Transverse colon (tissue), 3 donors: ENCODE data around the gene PPP4R4.

Experiments
- CTCF ChIP-seq, 5 experiments: fragments of 200-600 bp in 3 of 5; fragments of 450-650 bp in 2 of 5; sonication (generic) in 3 of 5; IDR thresholded peaks; 1 replicate in 2 of 5; 2 replicates in 3 of 5; pipeline ENCODE4 v1.5.1; 2016 to 2017; ENCODE audit warnings: antibody characterized with exemption in 5 of 5, inconsistent platforms in 3 of 5, mild to moderate bottlenecking in 2 of 5, moderate library complexity in 1 of 5
- POLR2A ChIP-seq: fragments of 450-650 bp; IDR thresholded peaks from one replicate; pipeline ENCODE4 v1.6.1; 2016; ENCODE audit warnings: antibody characterized with exemption, mild to moderate bottlenecking, moderate library complexity

- TF ChIP-seq CTCF (IDR thresholded peaks at IDR 0.05) (no peak), POLR2A (no peak)
Observed at GRCh38 chr14:94224040-94224439, 49.9 kb downstream of the PPP4R4 start.
